Measurements from ENCODE around the gene MRM2. TPM values are rescaled to one million over a fixed set of nuclear protein-coding genes. Genes with fewer than 3 reads are reported as not detected.

The MRM2 gene
- total RNA-seq: 12.4 and 15.5 TPM in 2 replicates

GRCh38 chr7:2241580-2242540 is at the start of gene MRM2, which contains the start of gene NUDT1:
Gene MRM2, minus strand, starts transcription at chr7:2242205. Its CDS starts 36 bp downstream, at chr7:2242169.
Gene NUDT1, plus strand, starts transcription at chr7:2242226. Its CDS starts 2,349 bp downstream, at chr7:2244575.

GRCh38 chr7:2232766-2233520 is 9.1 kb downstream of the MRM2 start, which contains the start of gene MAD1L1:
Gene MAD1L1, minus strand, starts transcription at chr7:2232945. Its CDS starts 2,812 bp downstream, at chr7:2230133.

Other genes with a start within 250 kb of the MRM2 start
- gene MAD1L1, start 9.3 kb downstream of the MRM2 start, total RNA-seq: 29.8 and 33.6 TPM in 2 replicates
- 12.0 and 12.1 TPM in 2 replicates for gene NUDT1, start within 50 bp of the MRM2 start, total RNA-seq
- 12.1 and 14.0 TPM in 2 replicates for gene SNX8, start 72.2 kb upstream of the MRM2 start, total RNA-seq
- 250 and 275 TPM in 2 replicates for gene EIF3B, start 112.6 kb upstream of the MRM2 start, total RNA-seq
- gene CHST12, start 161.4 kb upstream of the MRM2 start, total RNA-seq: 8.2 and 9.1 TPM in 2 replicates
- gene GRIFIN, start 234.2 kb upstream of the MRM2 start, total RNA-seq: not detected in 2 replicates